ENCODE measurements around the gene DAPK1. TPM values are rescaled to one million over a fixed set of nuclear protein-coding genes. Genes with fewer than 3 reads are reported as not detected.

Gene DAPK1
- polyA plus RNA-seq, 1 experiment = 0.12 TPM

GRCh38 chr9:87503927-87504326 lies 6.3 kb downstream of the DAPK1 start:
- TF ChIP-seq CTCF (IDR thresholded peaks at IDR 0.05; ENCODE audit: low read depth, low read length) = no peak
- Histone ChIP-seq H3K27me3 (ENCODE audit: control insufficient read depth, insufficient read depth, low read length) (peaks cover 5% of the 10 kb centered on the region), H3K27ac (ENCODE audit: low read depth, low read length) (no peak overlapping the region), H3K9me3 (ENCODE audit: control insufficient read depth, insufficient read depth, low read length) (no peaks in the 10 kb centered on the region), H3K4me3 (ENCODE audit: low read depth, low read length) (no peak overlapping the region)
- POLR2A ChIA-PET = no interaction called here
- no peak for DNase-seq (ENCODE audit: low read depth, low spot score)
- CTCF ChIA-PET = no interaction called here

GRCh38 chr9:87504938-87505337 lies 7.3 kb downstream of the DAPK1 start:
- Histone ChIP-seq H3K27ac (ENCODE audit: low read depth, low read length) (no peak overlapping the region), H3K4me3 (ENCODE audit: low read depth, low read length) (no peak overlapping the region), H3K27me3 (ENCODE audit: control insufficient read depth, insufficient read depth, low read length) (no peaks in the 10 kb centered on the region), H3K9me3 (ENCODE audit: control insufficient read depth, insufficient read depth, low read length) (peaks cover 8% of the 10 kb centered on the region; the same call in 1 of the 2 replicates)
- TF ChIP-seq CTCF (IDR thresholded peaks at IDR 0.05; ENCODE audit: low read depth, low read length) = no peak
- CTCF ChIA-PET = no interaction called here
- no peak for DNase-seq (ENCODE audit: low read depth, low spot score)
- POLR2A ChIA-PET = no interaction called here

- no peak for DNase-seq (ENCODE audit: low read depth, low spot score)
- TF ChIP-seq CTCF (IDR thresholded peaks at IDR 0.05; ENCODE audit: low read depth, low read length) = no peak
- Histone ChIP-seq H3K27me3 (ENCODE audit: control insufficient read depth, insufficient read depth, low read length) (no peaks in the 10 kb centered on the region), H3K27ac (ENCODE audit: low read depth, low read length) (no peak overlapping the region), H3K9me3 (ENCODE audit: control insufficient read depth, insufficient read depth, low read length) (peaks cover 8% of the 10 kb centered on the region; the same call in 1 of the 2 replicates), H3K4me3 (ENCODE audit: low read depth, low read length) (no peak overlapping the region)
- CTCF ChIA-PET = no interaction called here
- POLR2A ChIA-PET = no interaction called here
Observed at GRCh38 chr9:87505869-87506678, 8.4 kb downstream of the DAPK1 start.

GRCh38 chr9:87507576-87507975 lies 9.9 kb downstream of the DAPK1 start:
- no peak for TF ChIP-seq CTCF (IDR thresholded peaks at IDR 0.05; ENCODE audit: low read depth, low read length)
- no peaks in the 10 kb centered on the region for H3K27me3 ChIP-seq (ENCODE audit: control insufficient read depth, insufficient read depth, low read length)
- H3K9me3 ChIP-seq (ENCODE audit: control insufficient read depth, insufficient read depth, low read length) = peaks cover 8% of the 10 kb centered on the region; the same call in 1 of the 2 replicates
- H3K4me3 ChIP-seq (ENCODE audit: low read depth, low read length) = no peak overlapping the region
- ChIA-PET CTCF (no interaction called here), POLR2A (no interaction called here)
- no peak for DNase-seq (ENCODE audit: low read depth, low spot score)
- H3K27ac ChIP-seq (ENCODE audit: low read depth, low read length) = no peak overlapping the region

GRCh38 chr9:87510252-87510683 lies 12.6 kb downstream of the DAPK1 start:
- Histone ChIP-seq H3K4me3 (ENCODE audit: low read depth, low read length) (no peak overlapping the region), H3K9me3 (ENCODE audit: control insufficient read depth, insufficient read depth, low read length) (peaks cover 8% of the 10 kb centered on the region; the same call in 1 of the 2 replicates), H3K27ac (ENCODE audit: low read depth, low read length) (no peak overlapping the region), H3K27me3 (ENCODE audit: control insufficient read depth, insufficient read depth, low read length) (no peaks in the 10 kb centered on the region)
- TF ChIP-seq CTCF (IDR thresholded peaks at IDR 0.05; ENCODE audit: low read depth, low read length) = no peak
- no peak for DNase-seq (ENCODE audit: low read depth, low spot score)
- CTCF ChIA-PET = no interaction called here
- POLR2A ChIA-PET = no interaction called here

Measured in AG04450 (cell line).